Posterior cingulate gyrus (tissue), 11 donors: Measurements from ENCODE around the gene SCNN1B.
"Not testable (repeated sequence)": the region's sequence is repeated elsewhere in the genome, so short reads cannot be mapped to it uniquely, and the experiment has no call there.

Experiments used
- DNase-seq, 10 donors: peaks; one replicate each; pipeline versions ENCODE4 v3.0.0 to v3.0.0-alpha.2; 2020 to 2021; ENCODE audit warnings: mixed read lengths in 3 of 10
- intact Hi-C: fragments of 100-400 bp; cut with DNase I; formaldehyde crosslinking; loops from one replicate; pipeline ENCODE4 v1.15.1; 2023

The SCNN1B gene

GRCh38 chr16:23288726-23289512 is 13.2 kb upstream of the SCNN1B start:
- intact Hi-C loops = no loop called here

DNA sequence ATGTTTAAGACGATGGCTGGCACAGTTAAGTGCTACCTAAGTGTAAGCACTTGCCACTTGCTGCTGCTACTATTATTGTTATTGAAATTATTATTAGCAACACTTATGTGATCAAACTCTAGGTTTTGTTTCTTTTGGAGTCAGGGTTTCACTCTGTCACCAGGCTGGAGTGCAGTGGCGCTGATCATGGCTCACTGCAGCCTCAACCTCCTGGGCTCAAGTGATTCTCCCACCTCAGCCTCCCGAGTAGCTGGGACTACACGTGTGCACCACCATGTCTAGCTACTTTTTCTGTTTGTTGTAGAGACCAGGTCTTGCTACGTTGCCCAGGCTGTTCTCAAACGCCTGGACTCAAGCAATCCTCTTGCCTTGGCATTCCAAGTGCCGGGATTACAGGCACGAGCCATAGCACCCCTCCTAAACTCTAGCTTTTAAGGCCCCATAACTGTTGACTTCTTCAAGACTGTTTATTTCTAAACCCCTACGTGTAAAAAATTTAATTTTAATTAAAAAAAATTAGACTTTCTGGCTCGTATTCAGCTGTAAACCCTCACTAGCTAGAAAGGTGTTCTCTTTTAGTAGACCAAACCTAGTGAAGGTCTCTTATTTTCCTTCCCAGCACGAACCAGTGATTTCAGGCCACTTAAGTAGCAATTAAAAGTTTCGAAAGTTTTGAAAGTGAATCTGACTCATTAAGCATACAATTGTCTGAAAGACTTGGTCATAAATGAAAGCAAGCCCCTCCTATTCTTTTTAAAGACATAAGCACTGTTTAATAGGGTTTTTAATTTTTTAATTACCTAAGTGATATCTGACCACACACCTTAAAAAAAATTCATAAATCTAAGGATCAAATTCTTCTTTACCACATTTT is 11.7 kb upstream of the SCNN1B start:
- no peak for DNase-seq
- intact Hi-C loops = no loop called here

More at GRCh38 chr16:23288726-23289512, 13.2 kb upstream of the SCNN1B start:
- DNase-seq = no peak

DNA sequence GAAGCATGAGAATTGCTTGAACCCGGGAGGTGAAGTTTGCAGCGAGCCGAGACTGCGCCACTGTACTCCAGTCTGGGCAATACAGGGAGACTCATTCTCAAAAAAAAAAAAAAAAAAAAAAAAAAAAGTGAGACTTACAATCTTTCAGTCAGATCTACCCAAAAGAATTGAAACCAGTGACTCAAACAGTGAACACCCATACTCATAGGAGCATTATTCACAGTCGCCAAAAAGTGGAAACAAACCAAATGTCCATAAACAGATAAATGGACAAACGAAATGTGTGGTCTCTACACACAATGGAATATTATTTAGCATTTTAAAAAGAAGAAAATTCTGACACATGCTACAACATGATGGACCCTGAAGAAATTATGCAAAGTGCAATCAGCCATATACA is 9.1 kb upstream of the SCNN1B start:
- DNase-seq = no peak
- intact Hi-C loops = no loop called here

DNA sequence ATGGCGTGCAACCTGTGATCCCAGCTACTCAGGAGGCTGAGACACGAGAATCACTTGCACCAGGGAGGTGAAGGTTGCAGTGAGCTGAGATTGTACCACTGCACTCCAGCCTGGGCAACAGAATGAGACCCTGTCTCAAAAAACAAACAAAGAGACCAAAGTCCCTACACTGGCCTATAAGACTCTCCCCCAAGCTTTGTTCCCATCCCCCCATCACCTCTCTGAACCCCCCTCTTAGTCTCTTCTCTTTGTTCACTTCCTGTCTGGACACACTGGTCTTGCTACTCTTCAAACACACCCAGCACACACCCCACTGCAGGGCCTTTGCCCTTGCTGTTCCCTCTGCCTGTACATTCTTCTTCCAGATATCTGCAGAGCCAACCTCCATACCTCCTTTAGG is 7.8 kb upstream of the SCNN1B start:
- intact Hi-C loops = no loop called here
- DNase-seq = no peak

- no peak for DNase-seq
Observed at GRCh38 chr16:23296994-23297393, 5.1 kb upstream of the SCNN1B start.

DNA sequence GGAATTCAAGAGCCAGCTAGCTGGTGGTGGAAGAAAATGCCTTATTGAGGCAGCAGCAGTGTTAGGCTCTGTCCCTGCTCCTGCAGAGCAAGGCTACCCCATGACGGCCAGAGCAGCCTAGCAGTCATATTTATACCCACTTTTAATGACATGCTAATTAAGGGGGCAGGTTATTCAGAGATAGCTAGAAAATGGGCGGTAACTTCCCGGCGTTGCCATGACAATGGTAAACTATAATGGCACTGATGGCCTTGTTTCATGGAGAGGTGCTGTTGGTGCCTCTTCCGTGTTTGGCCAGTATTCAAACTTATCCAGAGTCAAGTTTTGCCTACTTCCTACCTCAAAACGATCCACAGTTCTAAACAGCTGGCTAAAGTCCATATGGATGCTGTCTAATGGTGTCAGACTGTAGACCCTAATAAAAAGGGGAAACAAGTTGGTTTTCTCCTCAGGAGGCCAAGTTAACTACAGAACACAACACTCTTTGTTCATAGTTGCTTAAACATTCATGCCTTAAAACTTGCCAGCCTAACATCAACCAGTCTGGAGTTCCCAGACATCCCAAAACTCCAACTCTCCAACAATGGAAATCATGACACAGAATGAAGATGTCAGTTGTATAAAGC is 3.7 kb upstream of the SCNN1B start:
- DNase-seq = no peak
- intact Hi-C loops = no loop called here

More at GRCh38 chr16:23296994-23297393, 5.1 kb upstream of the SCNN1B start:
- intact Hi-C loops = no loop called here

DNA sequence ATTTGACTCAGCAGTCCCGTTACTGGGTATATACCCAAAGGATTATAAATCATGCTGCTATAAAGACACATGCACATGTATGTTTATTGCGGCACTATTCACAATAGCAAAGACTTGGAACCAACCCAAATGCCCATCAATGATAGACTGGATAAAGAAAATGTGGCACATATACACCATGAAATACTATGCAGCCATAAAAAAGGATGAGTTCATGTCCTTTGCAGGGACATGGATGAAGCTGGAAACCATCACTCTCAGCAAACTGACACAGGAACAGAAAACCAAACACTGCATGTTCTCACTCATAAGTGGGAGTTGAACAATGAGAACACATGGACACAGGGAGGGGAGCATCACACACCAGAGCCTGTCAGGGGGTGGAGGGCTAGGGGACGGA is 2.3 kb upstream of the SCNN1B start:
- DNase-seq, intact Hi-C loops: not testable (repeated sequence)

DNA sequence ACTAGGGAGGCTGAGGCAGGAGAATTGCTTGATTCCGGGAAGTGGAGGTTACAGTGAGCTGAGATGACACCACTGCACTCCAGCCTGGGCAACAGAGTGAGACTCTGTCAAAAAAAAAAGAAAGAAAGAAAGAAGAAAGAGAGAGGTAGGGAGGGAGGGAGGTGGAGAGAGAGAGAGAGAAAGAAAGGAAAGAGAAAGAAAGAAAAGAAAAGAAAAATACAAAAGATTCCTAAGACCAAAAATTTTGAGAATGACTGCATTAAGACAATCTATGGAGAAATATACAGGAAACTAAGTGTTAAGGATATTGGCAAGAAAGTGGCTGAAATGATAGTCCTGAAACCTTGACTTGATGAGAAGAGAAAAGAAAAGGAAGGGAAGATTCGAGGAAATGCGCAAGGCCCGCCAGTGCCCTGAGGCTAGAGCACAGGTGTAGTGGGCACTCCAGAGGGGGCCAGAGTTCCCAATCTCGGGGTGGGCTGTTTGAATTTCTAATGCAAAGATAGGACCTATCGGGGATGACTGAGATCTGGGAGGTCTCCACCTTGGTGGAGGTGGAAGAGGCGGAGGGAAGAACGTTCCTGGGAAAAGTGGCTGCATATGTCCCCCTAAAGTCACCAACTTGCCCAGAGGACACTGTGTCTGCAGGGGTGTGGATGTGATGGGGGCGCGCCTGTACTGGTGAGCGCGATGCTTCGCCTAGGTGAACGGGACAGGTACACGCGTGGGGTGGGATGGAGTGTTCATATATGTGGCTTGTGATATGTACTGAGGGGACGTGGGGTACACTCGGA is 654 bp upstream of the SCNN1B start:
- intact Hi-C loops = no loop called here
- DNase-seq = no peak

GRCh38 chr16:23303685-23304084 is 1.6 kb downstream of the SCNN1B start:
- intact Hi-C loops = no loop called here
- DNase-seq = peak in 1 of 10 donors; percentile 21

DNA sequence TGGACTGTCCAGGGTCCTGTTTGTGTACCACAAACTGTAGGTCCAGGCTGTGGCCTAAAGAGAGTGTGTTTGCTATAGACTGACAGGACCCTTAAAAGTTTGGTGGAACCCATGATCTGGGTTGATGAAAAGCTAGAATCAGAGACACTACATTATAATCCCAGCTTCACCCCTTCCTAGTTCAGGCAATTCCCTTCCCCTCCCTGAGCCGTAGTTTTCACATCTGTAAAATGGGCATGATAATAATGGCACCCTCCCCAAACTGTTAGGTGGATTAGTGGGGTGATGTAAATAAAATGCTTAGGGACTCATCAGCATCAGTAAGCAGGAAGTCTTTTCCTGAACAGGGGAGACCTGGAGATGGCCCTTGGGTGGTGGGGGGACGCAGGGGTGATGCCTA is 2.5 kb downstream of the SCNN1B start:
- no peak for DNase-seq
- intact Hi-C loops = no loop called here

- intact Hi-C loops = no loop called here
- peak in 2 of 10 donors; percentile 1 to 7 for DNase-seq
Observed at GRCh38 chr16:23306199-23307100, 4.3 kb downstream of the SCNN1B start.

DNA sequence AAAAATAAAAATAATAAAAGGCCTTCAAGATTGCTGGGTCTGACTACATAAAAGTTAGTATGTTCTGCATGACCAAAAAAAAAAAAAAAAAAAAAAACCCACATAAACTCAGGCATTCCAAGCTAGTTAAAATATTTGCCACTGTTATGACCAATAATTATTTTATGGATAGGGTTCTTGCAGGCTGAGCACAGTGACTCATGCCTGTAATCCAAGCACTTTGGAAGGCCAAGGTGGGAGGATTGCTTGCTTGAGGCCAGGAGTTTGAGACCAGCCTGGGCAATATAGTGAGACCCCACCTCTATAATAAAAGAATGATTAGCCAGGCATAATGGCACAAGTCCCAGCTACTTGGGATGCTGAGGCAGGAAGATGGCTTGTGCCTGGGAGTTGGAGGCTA is 8.1 kb downstream of the SCNN1B start:
- peak in 1 of 10 donors; percentile 12 for DNase-seq

GRCh38 chr16:23310744-23311143 is 8.6 kb downstream of the SCNN1B start:
- intact Hi-C loops = no loop called here
- DNase-seq = peak in 2 of 10 donors; percentile 36 to 55

More for the DNA sequence above, 8.1 kb downstream of the SCNN1B start:
- intact Hi-C loops = no loop called here

DNA sequence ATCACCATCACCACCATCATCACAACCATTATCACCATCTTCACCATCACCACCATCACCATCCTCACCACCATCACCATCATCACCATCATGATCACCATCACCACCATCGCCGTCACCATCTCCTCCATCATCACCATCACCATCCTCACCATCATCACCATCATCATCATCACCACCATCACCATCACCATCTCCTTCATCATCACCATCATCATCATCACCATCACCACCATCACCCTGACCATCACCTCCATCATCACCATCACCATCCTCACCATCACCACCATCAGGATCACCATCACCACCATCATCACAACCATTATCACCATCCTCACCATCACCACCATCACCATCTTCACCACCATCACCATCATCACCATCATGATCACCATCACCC is 14.1 kb downstream of the SCNN1B start:
- DNase-seq = no peak
- intact Hi-C loops = no loop called here

DNA sequence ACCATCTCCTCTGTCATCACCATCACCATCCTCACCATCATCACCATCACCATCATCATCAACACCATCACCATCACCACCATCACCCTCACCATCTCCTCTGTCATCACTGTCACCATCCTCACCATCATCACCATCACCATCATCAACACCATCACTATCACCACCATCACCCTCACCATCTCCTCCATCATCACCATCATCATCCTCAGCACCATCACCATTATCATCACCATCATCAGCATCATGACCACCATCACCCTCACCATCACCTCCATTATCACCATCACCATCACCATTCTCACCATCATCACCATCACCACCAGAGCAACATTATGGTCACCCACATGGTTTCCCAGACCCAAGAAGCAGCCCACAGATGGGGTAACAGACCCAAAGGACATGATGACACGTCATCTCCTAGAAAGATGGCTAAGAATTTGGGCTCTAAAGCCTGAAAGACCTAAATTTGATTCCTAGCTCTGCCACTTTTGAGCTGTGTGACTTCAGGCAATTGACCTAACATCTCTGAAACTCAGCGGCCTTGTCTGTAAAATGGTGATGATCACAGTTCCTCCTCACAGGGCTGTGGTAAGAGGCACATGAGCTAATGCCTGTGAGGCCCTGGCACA is 14.6 kb downstream of the SCNN1B start:
- DNase-seq = no peak
- intact Hi-C loops = no loop called here

DNA sequence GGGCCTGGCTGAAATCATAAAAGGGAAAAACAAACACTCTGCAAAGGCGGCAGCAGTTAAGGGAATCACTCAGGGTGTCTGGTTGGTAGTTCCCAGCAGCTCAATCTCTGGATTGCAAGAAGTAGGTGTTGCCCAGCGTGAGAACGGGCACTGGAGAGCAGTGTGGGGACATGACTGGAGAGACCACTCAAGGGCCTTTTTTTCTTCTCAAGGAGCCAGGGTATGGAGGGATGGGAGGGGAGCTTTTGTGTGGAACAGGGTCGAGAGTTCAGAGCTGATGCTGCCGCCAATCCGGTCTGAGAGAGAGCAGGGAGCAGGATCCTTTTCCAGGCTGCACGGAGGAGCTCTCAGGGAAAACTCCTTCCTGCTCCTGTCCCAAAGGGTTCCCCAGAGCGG is 15.2 kb downstream of the SCNN1B start:
- DNase-seq = peak in 1 of 10 donors; percentile 27
- intact Hi-C loops = no loop called here

DNA sequence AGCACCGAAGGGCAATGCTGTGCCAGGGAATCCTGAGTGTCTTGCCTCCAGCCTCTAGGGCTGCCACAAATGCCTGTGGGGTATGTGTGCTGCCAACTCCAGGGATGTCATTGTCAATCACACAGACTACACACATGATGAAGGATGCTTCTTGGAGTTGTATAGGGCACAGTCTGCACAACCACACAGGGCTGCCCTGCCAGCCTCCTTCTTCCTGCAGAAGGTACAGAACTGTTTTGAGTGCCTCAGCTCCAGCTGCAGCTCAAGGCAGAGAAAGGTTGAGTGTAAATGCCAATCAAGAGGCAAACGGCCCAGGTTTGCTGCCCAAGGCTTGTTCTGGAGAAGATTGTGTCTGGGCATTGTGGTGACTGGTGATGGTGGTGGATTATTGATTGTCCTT is 15.6 kb downstream of the SCNN1B start:
- no peak for DNase-seq
- intact Hi-C loops = no loop called here

DNA sequence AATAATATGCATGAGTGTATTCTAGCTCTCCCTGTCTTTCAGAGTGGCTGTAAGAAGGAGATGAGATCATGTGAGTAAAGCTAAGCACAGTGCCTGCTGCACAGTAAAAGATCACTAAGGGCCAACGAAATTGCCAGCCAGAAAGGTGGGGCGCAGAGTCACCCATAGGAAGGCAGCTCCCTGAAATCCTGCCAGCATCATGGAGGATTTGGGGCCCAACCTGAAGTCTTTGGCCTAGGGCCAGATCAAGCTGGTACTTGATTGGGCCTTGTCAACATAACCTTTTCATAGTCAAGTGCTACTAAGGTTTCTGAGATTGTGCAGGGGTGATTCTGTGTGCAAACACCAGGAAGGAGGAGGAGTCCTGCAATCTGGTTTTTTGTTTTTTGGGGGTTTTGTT is 16.5 kb downstream of the SCNN1B start:
- intact Hi-C loops = no loop called here
- no peak for DNase-seq
